Measurements from ENCODE around the gene MEGF8. TPM values are rescaled to one million over a fixed set of nuclear protein-coding genes. Genes with fewer than 3 reads are reported as not detected.

MEGF8 gene
- total RNA-seq, 2 experiments from 2014 or later: 6.8 to 7.6 TPM

- no peak for DNase-seq
- H3K27me3 Mint-ChIP-seq: no peaks in the 10 kb centered on the region
- no peak overlapping the region for H3K27ac Mint-ChIP-seq
- H3K36me3 Mint-ChIP-seq: peaks cover 3% of the 10 kb centered on the region
- H3K4me1 Mint-ChIP-seq: no peaks in the 10 kb centered on the region
- no peak overlapping the region for H3K4me3 Mint-ChIP-seq
- H3K9me3 Mint-ChIP-seq: no peaks in the 10 kb centered on the region
Measured at GRCh38 chr19:42348211-42348610, 22.8 kb downstream of the MEGF8 start.

DNA sequence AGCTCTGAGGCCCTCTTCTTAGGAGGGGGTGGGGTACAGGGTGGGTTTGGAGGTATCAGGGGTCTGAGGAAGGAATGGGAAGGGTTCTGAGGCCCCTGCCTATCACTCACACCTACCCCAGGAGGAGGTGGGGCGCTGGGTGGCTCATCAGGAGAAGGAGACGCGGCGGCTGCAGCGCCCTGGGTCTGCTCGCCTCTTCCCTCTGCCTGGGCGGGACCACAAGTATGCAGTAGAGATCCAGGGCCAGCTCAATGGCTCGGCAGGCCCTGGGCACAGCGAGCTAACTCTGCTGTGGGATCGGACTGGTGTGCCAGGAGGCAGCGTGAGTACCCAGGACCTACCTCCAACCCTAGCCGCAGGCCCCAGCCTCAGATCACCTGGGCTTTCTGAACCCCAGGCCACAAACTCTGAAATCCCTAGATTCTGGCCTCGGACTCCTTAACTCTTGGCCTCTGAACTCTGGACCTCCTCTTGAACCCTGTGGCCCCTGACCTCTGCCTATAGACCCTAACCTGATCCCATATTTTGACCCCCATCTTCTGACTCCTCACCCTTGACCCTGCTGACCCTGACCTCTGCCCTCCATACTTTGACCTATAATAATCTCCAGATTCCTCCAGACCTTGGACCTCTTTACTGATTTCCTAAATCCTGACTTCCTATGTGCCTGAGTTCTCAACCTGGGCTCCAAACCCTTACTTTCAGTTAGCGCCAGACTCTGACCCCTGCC lies 24.1 kb downstream of the MEGF8 start:
- no peaks in the 10 kb centered on the region for H3K9me3 Mint-ChIP-seq
- no peak overlapping the region for H3K4me3 Mint-ChIP-seq
- DNase-seq: no peak
- H3K36me3 Mint-ChIP-seq: peaks cover 3% of the 10 kb centered on the region
- no peaks in the 10 kb centered on the region for H3K27me3 Mint-ChIP-seq
- no peaks in the 10 kb centered on the region for H3K4me1 Mint-ChIP-seq
- no peak overlapping the region for H3K27ac Mint-ChIP-seq

DNA sequence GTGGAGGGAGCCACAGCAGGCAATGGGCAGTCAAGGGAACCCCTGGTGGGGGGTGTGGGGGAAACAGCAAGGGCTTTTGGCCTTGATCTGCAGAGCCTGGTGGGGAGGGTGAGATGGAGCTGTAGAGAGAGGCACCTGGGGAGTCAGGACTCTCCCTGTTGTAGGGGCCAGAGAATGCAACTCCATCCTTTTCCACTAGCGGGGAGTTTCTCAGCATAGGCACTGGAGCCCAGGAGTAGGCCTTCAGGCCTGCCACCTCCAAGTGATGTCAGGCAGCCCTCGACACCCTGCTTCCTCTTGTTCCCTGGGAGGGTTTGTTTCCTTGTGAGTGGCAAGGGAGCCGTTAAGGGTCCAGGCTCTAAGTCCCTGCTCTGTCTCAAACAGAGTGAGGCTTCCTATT lies 25.0 kb downstream of the MEGF8 start:
- Mint-ChIP-seq H3K4me1 (no peaks in the 10 kb centered on the region), H3K9me3 (no peaks in the 10 kb centered on the region), H3K36me3 (peaks cover 3% of the 10 kb centered on the region), H3K4me3 (no peak overlapping the region), H3K27ac (no peak overlapping the region), H3K27me3 (no peaks in the 10 kb centered on the region)
- no peak for DNase-seq

DNA sequence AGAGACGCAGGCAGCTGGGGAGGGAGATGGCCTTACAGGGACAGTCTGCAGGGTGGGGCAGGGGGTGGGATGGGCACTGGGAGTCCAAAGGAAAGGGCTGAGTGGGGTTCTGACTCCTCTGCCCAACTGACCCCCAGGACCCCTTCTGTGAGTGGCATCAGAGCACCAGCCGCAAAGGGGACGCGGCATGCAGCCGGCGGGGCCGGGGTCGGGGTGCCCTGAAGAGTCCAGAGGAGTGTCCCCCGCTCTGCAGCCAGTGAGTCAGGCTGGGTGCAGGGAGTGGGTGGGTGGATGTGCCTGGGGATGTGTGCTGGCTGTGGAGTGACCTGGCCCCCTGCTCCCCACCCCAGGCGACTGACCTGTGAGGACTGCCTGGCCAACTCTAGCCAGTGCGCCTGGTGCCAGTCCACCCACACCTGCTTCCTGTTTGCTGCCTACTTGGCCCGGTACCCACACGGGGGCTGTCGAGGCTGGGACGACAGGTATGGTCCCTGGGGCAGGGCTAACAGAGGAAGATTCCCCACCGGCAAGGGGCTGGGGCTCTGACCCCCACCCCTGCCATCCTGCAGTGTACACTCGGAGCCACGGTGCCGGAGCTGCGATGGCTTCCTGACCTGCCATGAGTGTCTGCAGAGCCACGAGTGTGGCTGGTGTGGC lies 25.8 kb downstream of the MEGF8 start:
- Mint-ChIP-seq H3K27ac (no peak overlapping the region), H3K36me3 (peaks cover 3% of the 10 kb centered on the region), H3K27me3 (no peaks in the 10 kb centered on the region), H3K9me3 (no peaks in the 10 kb centered on the region), H3K4me1 (no peaks in the 10 kb centered on the region), H3K4me3 (no peak overlapping the region)
- DNase-seq: no peak

DNA sequence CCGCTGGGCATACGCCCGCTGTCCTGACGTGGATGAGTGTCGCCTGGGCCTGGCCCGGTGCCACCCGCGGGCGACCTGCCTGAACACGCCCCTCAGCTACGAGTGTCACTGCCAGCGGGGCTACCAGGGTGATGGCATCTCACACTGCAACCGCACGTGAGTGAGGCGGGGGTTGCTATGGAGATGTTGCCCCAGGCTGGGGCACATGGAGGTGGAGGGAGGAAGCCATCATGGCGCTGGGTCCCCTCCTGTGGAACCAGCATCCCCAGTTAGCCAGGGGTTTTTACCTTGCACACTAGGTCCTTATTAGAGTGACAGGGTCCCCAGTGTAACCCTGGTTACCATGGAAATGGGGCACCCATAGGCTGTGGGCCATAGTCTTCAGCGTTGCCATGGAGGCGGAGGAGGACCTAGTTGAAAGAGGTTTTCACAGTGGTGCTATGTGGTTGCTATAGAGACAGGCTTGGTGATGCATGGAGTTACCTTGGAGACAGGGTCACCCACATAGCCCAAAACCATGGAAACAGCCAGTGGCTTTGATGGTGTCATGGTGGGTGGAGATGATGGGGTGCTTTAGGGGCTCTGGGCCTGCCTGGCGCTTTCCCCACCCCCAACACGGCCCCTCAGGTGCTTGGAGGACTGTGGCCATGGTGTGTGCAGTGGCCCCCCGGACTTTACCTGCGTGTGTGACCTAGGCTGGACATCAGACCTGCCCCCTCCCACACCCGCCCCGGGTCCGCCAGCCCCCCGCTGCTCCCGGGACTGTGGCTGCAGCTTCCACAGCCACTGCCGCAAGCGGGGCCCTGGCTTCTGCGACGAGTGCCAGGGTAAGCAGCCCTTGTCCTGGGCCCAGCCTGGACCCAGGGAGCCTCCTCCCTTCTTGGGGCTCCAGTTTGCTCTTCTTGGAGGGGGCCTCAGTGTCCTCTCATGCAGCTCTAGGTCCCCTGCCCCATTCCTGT lies 27.1 kb downstream of the MEGF8 start:
- Mint-ChIP-seq H3K4me1 (no peaks in the 10 kb centered on the region), H3K9me3 (no peaks in the 10 kb centered on the region), H3K27ac (no peak overlapping the region), H3K27me3 (no peaks in the 10 kb centered on the region), H3K4me3 (no peak overlapping the region), H3K36me3 (peaks cover 4% of the 10 kb centered on the region)
- peak; percentile 50 for DNase-seq

DNA sequence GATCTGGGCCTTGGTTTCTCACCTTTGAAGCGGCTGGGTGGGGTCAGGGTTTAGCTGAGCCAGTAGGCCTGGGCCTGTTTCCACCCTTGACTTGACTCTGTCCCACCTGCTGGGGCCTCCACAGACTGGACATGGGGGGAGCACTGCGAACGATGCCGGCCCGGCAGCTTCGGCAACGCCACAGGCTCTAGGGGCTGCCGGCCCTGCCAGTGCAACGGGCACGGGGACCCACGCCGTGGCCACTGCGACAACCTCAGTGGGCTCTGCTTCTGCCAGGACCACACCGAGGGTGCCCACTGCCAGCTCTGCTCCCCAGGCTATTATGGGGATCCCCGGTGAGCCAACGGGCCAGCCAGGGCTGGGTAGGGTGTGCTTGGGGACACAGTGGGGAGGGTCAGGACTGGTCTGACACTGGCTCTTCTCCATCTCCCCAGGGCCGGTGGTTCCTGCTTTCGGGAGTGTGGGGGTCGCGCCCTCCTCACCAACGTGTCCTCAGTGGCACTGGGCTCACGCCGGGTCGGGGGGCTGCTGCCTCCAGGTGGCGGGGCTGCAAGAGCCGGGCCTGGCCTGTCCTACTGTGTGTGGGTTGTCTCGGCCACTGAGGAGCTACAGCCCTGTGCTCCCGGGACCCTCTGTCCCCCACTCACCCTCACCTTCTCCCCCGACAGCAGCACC lies 28.0 kb downstream of the MEGF8 start:
- Mint-ChIP-seq H3K4me3 (no peak overlapping the region), H3K4me1 (no peaks in the 10 kb centered on the region), H3K27me3 (no peaks in the 10 kb centered on the region), H3K36me3 (peaks cover 6% of the 10 kb centered on the region), H3K9me3 (no peaks in the 10 kb centered on the region), H3K27ac (no peak overlapping the region)
- no peak for DNase-seq

DNA sequence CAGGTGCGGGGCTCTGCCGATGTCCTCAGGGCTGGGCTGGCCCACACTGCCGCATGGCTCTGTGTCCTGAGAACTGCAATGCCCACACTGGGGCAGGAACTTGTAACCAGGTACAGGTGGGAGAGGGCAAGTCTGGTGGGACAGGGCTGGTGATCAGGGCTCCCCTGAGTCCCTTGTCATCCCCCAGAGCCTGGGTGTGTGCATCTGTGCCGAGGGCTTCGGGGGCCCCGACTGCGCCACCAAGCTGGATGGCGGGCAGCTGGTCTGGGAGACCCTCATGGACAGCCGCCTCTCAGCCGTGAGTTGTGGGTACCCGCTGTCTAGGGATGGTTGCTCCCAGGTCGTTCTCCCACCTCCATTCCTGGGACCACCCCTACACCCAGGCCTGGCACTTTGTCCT lies 30.5 kb downstream of the MEGF8 start:
- Mint-ChIP-seq H3K27me3 (no peaks in the 10 kb centered on the region), H3K4me1 (no peaks in the 10 kb centered on the region), H3K4me3 (no peak overlapping the region), H3K36me3 (peaks cover 6% of the 10 kb centered on the region), H3K9me3 (no peaks in the 10 kb centered on the region), H3K27ac (no peak overlapping the region)
- no peak for DNase-seq

- Mint-ChIP-seq H3K4me1 (no peaks in the 10 kb centered on the region), H3K4me3 (no peak overlapping the region), H3K9me3 (no peaks in the 10 kb centered on the region), H3K27ac (no peak overlapping the region), H3K27me3 (no peaks in the 10 kb centered on the region), H3K36me3 (peaks cover 6% of the 10 kb centered on the region)
- DNase-seq: no peak
Measured at GRCh38 chr19:42356686-42357085, 31.3 kb downstream of the MEGF8 start.

GRCh38 chr19:42357290-42357689 lies 31.9 kb downstream of the MEGF8 start:
- Mint-ChIP-seq H3K27me3 (no peaks in the 10 kb centered on the region), H3K4me1 (no peaks in the 10 kb centered on the region), H3K4me3 (no peak overlapping the region), H3K27ac (no peak overlapping the region), H3K36me3 (peaks cover 3% of the 10 kb centered on the region), H3K9me3 (no peaks in the 10 kb centered on the region)
- no peak for DNase-seq

DNA sequence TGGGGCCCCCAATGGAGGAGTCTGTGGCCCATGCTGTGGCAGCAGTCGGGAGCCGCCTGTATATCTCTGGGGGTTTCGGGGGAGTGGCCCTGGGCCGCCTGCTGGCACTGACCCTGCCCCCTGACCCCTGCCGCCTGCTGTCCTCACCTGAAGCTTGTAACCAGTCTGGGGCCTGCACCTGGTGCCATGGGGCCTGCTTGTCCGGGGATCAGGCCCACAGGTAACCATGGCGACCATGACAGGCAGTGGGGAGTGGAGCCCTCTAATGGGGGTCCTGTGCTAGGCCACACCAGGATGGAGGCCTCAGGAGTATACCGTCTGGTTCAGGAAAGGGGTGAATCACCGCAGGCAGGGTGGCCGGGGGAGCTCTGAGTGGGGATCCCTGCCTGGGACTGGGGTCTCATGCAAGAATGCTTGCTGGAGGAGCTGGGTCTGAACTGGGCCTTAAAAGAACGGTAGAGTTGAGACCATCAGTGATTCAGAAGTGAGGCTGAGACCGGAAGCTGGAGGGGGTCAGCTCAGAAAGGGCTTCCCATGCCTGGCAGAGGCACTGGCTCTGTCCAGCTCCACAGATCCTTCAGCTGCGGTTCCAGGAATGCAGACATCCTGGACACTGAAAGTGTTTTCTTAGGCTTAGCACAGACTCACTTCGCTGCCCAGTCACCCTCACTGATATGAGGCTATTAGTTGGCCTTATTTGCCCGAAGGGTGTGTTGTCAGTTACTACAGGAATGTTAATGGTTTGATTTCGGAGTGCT lies 35.5 kb downstream of the MEGF8 start:
- no peak for DNase-seq
- no peaks in the 10 kb centered on the region for H3K27me3 Mint-ChIP-seq
- no peak overlapping the region for H3K27ac Mint-ChIP-seq
- peaks cover 8% of the 10 kb centered on the region for H3K36me3 Mint-ChIP-seq
- H3K9me3 Mint-ChIP-seq: no peaks in the 10 kb centered on the region
- no peak overlapping the region for H3K4me3 Mint-ChIP-seq
- no peaks in the 10 kb centered on the region for H3K4me1 Mint-ChIP-seq

GRCh38 chr19:42361545-42361910 lies 36.1 kb downstream of the MEGF8 start:
- no peaks in the 10 kb centered on the region for H3K27me3 Mint-ChIP-seq
- H3K27ac Mint-ChIP-seq: no peak overlapping the region
- DNase-seq: no peak
- H3K4me1 Mint-ChIP-seq: no peaks in the 10 kb centered on the region
- H3K36me3 Mint-ChIP-seq: peaks cover 8% of the 10 kb centered on the region
- no peaks in the 10 kb centered on the region for H3K9me3 Mint-ChIP-seq
- H3K4me3 Mint-ChIP-seq: no peak overlapping the region

GRCh38 chr19:42362342-42362741 lies 36.9 kb downstream of the MEGF8 start:
- peaks cover 8% of the 10 kb centered on the region for H3K36me3 Mint-ChIP-seq
- no peak overlapping the region for H3K4me3 Mint-ChIP-seq
- H3K4me1 Mint-ChIP-seq: no peaks in the 10 kb centered on the region
- no peak for DNase-seq
- no peaks in the 10 kb centered on the region for H3K27me3 Mint-ChIP-seq
- H3K9me3 Mint-ChIP-seq: no peaks in the 10 kb centered on the region
- H3K27ac Mint-ChIP-seq: no peak overlapping the region

- no peaks in the 10 kb centered on the region for H3K27me3 Mint-ChIP-seq
- H3K27ac Mint-ChIP-seq: no peak overlapping the region
- no peaks in the 10 kb centered on the region for H3K9me3 Mint-ChIP-seq
- peaks cover 6% of the 10 kb centered on the region for H3K36me3 Mint-ChIP-seq
- H3K4me3 Mint-ChIP-seq: no peak overlapping the region
- no peak for DNase-seq
- no peaks in the 10 kb centered on the region for H3K4me1 Mint-ChIP-seq
Measured at GRCh38 chr19:42362891-42363440, 37.5 kb downstream of the MEGF8 start.

Data from activated naive CD8-positive, alpha-beta T cell treated with anti-CD3 and anti-CD28 coated beads for 36 hours (primary cell).